ENCODE results near the gene BRICD5. TPM values are rescaled to one million over a fixed set of nuclear protein-coding genes. Genes with fewer than 3 reads are reported as not detected.
"Not testable (repeated sequence)": the region's sequence is repeated elsewhere in the genome, so short reads cannot be mapped to it uniquely, and the experiment has no call there.

BRICD5 gene
- 0.17 and 1.7 TPM in 2 replicates for total RNA-seq

DNA sequence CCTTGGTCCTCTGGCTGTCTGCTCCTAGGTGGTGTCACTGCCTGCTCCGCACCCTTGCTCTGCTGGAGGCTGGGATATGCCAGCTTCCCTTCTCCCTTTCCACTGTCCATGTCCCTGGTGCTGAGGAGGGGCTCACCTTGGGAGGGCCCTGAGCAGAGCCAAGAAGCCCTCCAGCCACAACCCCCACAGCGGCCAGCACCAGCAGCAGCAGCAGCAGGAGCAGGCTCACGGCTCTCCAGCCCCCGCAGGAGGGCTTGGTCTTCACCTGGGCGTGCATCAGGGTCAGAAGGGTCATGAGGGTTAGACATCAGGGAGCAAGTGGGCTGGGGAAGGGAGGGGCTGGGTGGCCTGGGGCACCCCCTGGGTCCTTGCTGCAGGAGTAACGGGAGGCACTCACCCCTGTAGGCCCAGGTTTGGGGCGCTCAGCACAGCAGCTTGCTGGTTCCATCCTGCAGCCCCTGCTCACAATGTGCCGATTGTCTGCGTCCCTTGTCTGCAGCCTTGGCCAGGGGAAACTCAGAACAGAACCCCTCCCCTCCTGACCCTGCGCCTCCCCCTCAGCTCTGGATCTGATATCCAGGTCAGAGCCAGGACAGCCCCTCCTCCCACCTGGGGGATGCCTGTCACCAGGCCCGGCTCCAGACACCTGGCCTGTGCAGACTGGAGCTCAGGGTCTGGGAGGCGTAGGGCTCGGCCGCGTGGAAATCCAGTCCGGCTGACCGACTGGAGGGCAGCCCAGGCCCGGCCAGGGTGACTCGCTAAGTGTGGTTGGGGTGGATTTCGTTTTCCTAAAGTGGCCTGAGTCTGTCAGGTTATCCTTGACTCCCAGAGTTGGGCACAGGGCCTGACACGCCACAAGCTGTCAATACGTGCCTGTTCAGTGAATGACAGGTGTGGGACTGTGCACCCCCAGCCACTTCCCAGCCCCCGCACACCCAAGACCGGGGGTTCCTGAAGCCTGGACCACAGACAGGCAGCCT lies at the start of gene BRICD5:
TSS of gene BRICD5 (minus strand) at position 478 of the 980 bp plus-strand sequence. CDS start at position 448, 30 bp downstream.
- no peak for DNase-seq (ENCODE audit: low read depth)

GRCh38 chr16:2260250-2260649 lies 49.6 kb upstream of the BRICD5 start:
- DNase-seq (ENCODE audit: low read depth), result no peak

DNA sequence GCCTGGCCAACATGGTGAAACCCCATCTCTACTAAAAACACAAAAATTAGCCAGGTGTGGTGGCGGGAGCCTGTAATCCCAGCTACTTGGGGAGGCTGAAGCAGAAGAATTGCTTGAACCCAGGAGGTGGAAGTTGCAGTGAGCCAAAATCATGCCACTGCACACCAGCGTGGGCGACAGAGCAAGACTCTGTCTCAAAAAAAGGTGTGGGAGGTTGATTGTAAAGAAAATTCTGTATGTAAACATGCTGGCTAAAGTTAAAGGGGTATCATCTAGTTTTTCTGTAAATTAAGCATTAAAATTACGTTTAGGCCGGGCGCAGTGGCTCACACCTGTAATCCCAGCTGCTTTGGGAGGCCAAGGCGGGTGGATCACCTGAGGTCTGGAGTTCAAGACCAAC lies 47.9 kb upstream of the BRICD5 start:
- DNase-seq (ENCODE audit: low read depth), result not testable (repeated sequence)

- no peak for DNase-seq (ENCODE audit: low read depth)
Measured at GRCh38 chr16:2257726-2258125, 47.1 kb upstream of the BRICD5 start.

- DNase-seq (ENCODE audit: low read depth), result no peak
Measured at GRCh38 chr16:2256531-2257140, 46.0 kb upstream of the BRICD5 start.

DNA sequence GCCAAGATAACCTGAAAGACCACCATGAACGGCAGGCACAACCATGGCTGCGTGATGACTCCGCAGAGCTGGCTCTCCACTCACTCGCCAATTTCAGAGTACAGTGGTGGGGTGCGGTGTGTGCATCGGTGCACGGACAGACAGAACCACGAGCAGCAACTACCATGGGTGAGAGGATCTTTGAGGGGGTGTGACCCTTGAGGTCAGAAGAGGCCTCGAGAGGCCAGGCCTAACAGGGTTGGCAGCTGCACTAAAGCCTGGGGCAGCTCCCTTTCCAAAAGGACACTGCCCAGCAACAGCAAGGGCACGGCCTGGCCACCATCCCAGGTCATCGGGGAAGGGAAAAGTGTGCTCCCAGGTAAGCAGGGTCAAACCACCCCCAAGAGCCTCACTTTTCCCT lies 42.6 kb upstream of the BRICD5 start:
- DNase-seq (ENCODE audit: low read depth), result no peak

- DNase-seq (ENCODE audit: low read depth), result no peak
Measured at GRCh38 chr16:2252806-2253148, 42.1 kb upstream of the BRICD5 start.

DNA sequence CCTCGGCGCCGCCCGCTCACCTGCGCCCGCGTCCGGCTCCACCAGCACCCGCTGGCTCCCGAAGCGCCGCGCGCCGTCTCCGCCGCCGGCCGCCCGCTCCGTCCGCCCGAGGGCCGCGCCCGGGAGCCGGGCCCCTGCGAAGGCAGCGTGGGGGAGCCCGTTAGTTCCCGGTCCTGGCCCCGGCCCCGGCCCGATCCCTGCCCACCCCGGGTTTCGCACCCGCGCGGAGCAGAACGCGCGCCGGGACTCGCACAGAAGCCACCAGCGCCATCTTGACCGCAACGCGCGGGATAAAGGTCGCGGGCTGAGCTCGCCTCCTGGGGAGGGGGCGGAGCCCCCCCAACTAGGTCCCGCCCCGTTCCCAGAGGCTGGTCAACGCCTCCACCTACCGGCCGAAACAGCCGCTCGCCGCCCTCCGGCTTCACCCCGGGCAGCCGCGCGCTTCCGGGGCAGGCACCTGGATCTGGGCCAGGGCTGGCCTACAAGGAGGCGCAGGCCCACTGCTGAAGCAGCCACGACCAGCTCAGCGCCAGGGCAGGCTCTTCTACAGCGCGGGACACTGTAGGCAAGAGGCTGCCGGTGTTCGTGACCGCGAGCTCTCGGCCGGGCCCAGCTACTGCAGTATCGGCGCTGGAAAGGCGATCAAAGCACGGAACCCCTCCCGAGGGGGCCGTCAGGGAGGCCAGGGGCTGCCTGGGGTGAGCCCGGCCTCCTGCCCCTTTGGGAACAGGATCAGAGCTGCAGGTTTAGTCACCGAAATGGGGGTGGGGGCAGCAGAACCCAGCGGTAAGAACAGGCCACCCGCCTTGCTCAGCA lies 40.8 kb upstream of the BRICD5 start, which contains the start of gene ECI1:
TSS of gene ECI1 (minus strand) at position 292 of the 816 bp plus-strand sequence. CDS start at position 271, 21 bp downstream.
- peak; percentile 76 for DNase-seq (ENCODE audit: low read depth)

GRCh38 chr16:2250652-2251295 lies 40.1 kb upstream of the BRICD5 start:
- peak; percentile 25 for DNase-seq (ENCODE audit: low read depth)

DNA sequence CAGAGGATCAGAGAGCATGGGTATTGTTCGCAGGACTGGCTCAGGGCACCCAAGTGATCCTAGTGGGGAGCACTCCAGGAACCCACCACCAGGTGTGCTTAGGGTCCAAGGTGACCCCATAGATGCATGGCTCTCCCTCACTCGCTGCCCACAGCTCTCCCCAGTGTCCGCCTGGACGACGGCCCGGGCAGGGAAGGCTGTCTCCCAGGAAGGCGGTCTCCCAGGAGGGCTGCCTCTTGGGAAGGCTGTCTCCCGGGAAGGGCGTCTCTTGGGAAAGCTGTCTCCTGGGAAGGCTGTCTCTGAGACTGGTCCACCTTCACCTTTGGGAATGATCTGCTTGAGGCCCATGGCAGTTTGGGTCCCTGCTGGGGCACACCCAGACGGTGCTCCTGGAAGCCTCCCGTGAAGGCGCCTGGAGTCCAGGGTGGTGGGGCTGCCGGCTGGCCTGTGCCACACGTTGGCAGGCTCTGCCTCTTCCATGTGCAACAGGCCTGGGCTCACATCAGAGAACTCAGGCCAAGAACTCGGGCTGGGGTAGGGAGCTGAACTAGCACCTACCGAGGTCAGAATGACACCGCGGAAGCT lies 35.7 kb upstream of the BRICD5 start:
- no peak for DNase-seq (ENCODE audit: low read depth)

DNA sequence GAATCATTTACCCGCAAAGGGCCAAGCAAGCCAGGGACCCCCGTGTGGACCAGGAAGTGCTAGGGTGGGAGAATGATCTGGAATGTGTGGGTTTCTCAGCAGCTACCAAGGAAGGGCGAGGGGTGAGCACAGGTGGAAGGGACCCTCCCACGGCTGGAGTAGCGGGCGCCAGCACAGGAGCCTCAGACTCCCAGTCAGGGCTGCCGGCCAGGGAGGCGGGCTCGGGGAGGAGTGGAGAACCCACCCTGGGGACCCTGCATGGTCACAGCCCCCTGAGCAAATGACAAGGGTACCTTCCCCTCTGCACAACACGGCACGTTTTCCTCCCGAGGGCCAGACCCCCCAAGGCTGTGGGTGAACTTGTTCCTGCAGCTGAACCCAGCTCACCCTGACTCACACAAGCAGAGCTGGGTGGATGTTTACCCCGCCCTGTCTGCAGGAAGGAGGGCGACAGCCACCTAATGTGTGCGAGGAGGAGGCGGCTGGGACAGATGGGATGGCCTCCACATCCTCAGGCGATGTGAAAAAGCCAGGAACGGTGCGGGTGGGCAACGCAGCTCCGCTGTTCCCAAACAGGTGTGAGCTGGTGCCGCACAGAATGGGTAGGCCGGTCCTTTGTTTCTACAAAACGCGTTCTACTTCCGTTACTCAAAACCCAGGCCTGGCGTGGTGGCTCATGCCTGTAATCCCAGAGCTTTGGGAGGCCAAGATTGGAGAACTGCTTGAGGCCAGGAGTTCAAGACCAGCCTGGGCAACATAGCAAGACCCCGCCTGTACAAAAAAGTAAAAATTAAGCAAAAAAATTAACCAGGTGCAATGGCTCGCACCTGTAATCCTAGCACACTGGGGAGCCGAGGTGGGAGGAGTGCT lies 34.5 kb upstream of the BRICD5 start:
- no peak for DNase-seq (ENCODE audit: low read depth)

GRCh38 chr16:2244301-2244700 lies 33.6 kb upstream of the BRICD5 start:
- no peak for DNase-seq (ENCODE audit: low read depth)

DNA sequence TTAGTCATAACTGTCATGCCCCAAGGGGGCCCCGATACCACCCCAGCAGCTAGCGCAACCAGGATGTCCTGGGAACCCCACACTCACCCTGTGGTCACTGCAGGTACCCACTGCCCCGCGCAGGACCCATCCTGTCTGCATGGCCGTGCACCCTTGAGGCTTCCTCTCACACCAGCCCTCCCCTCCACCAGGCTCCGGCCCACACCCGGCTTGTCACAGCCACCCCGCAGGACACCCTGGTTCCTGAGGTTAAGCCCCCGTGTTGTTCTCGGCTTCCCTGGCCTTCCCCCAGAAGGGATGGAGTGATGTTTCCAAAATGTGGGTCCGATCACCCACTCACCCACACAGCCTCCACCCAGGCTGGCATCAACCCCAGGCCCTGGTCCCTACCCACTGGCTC lies 33.1 kb upstream of the BRICD5 start:
- no peak for DNase-seq (ENCODE audit: low read depth)

- DNase-seq (ENCODE audit: low read depth), result no peak
Measured at GRCh38 chr16:2243031-2243528, 32.4 kb upstream of the BRICD5 start.

GRCh38 chr16:2242598-2242997 lies 31.9 kb upstream of the BRICD5 start:
- DNase-seq (ENCODE audit: low read depth), result no peak

GRCh38 chr16:2240331-2240730 lies 29.7 kb upstream of the BRICD5 start:
- DNase-seq (ENCODE audit: low read depth), result not testable (repeated sequence)

DNA sequence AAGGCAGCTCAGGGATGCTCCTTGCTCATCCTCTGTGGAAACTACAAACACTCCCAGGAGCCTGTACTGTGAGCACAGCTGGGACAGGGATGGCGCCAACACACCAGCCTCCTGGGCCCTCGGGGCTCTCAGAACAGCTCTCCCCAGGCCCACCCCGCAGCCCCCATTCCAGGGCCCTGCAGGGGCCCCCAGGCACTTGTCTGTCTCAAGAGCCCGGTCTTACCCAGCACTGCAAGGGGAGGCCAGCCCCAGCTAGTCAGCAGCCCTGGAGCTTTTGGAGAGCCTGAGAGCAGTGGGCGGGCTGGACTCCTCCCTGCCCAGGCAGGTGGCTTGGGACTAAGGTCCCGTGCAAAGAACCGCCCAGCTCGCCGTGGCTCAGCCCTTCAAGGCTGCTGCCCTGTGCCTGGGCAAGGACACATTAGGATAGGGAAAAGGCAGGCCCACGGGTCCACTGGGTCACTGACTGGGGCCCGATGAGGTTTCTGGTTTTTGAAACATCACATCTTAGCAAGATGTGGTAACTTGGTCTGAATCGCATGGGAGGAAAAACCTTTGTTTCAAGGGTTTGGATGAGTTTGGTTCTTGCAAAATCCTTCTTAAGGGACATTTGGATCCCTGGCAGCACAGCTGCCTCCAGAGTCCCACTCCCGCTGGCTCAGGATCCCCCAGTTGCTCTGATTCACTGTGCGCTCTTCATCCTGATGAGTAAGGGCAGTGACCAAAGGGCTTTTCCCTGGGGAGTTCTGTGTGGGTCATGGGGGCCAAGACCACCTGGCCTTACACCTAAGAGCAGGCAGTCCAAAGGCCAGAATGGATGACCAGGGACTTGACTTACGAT lies 28.4 kb upstream of the BRICD5 start:
- no peak for DNase-seq (ENCODE audit: low read depth)

GRCh38 chr16:2238150-2238837 lies 27.6 kb upstream of the BRICD5 start:
- no peak for DNase-seq (ENCODE audit: low read depth)

Measured in renal cortical epithelial cell (primary cell).